Caco-2 (cell line): ENCODE data around the gene NCF2. TPM values are rescaled to one million over a fixed set of nuclear protein-coding genes. Genes with fewer than 3 reads are reported as not detected.
A peak's percentile ranks its signal among the peaks of the same experiment; 100 is the strongest.

Experiments
- BruUV-seq: library from RNA; stranded (reverse); fragments of 400-500 nt; replicated peaks from 2 replicates; lab custom pipeline; 2021; lab: Mats Ljungman, UMichigan
- CTCF ChIA-PET: fragments of 300-600 bp; sonication (Branson Sonifier 250); formaldehyde crosslinking; loops from one replicate; lab custom pipeline; 2022; ENCODE audit warnings: antibody characterized with exemption; lab: Charles Lee
- POLR2A ChIA-PET: fragments of 300-600 bp; sonication (Branson Sonifier 250); formaldehyde crosslinking; loops from one replicate; lab custom pipeline; 2022; ENCODE audit warnings: antibody characterized with exemption; lab: Charles Lee
- DNase-seq, 2 experiments: peaks; one replicate each; pipeline versions ENCODE4 v3.0.0 to v3.0.0-alpha.2; 2020 to 2022
- H3K27me3 ChIP-seq: replicated peaks from 2 replicates; pipeline ENCODE4 v1.6.0; 2011; ENCODE audit warnings: low read length; ENCODE audit not compliant: control insufficient read depth, insufficient read depth
- H3K36me3 ChIP-seq: 2 replicates; pipeline ENCODE4 v1.5.1; 2011; ENCODE audit warnings: low read length; ENCODE audit not compliant: control insufficient read depth, insufficient read depth
- H3K4me1 ChIP-seq: fragments of 250-450 bp; sonication (Bioruptor Pico); 2 replicates; pipeline ENCODE4 v1.5.1; 2020; ENCODE audit warnings: mild to moderate bottlenecking
- H3K4me3 ChIP-seq: 2 replicates; pipeline ENCODE4 v1.5.1; 2011; ENCODE audit warnings: low read depth, mild to moderate bottlenecking, control low read depth, low read length
- H3K9me3 ChIP-seq: fragments of 250-450 bp; sonication (Bioruptor Pico); 2 replicates; pipeline ENCODE4 v1.5.1; 2020; ENCODE audit warnings: mild to moderate bottlenecking, moderate library complexity
- H3K27ac Mint-ChIP-seq: one replicate; pipeline ENCODE4 v1.8.0; 2022; ENCODE audit warnings: mixed read lengths; ENCODE audit not compliant: unreplicated experiment
- H3K27me3 Mint-ChIP-seq: one replicate; pipeline ENCODE4 v1.8.0; 2022; ENCODE audit warnings: mixed read lengths; ENCODE audit not compliant: insufficient read depth, unreplicated experiment
- H3K36me3 Mint-ChIP-seq: one replicate; pipeline ENCODE4 v1.8.0; 2022; ENCODE audit warnings: mild to moderate bottlenecking, mixed read lengths; ENCODE audit not compliant: insufficient read depth, unreplicated experiment
- H3K4me1 Mint-ChIP-seq: one replicate; pipeline ENCODE4 v1.8.0; 2022; ENCODE audit warnings: low read depth, mixed read lengths; ENCODE audit not compliant: unreplicated experiment
- H3K4me3 Mint-ChIP-seq: one replicate; pipeline ENCODE4 v1.8.0; 2022; ENCODE audit warnings: mild to moderate bottlenecking, moderate library complexity, mixed read lengths; ENCODE audit not compliant: unreplicated experiment
- H3K9me3 Mint-ChIP-seq: one replicate; pipeline ENCODE4 v1.8.0; 2022; ENCODE audit warnings: mixed read lengths; ENCODE audit not compliant: unreplicated experiment
- CTCF ChIP-seq, 2 experiments: fragments of 200-600 bp in 1 of 2; IDR thresholded peaks; 1 replicate in 1 of 2; 2 replicates in 1 of 2; pipeline versions ENCODE4 v1.5.1 to v1.8.0; 2011 to 2022; ENCODE audit warnings: antibody characterized with exemption in 1 of 2, control low read depth in 1 of 2, inconsistent platforms in 1 of 2, low read depth in 1 of 2, low read length in 1 of 2, mild to moderate bottlenecking in 1 of 2, moderate library complexity in 1 of 2; ENCODE audit not compliant: insufficient read depth in 1 of 2, severe bottlenecking in 1 of 2, unreplicated experiment in 1 of 2
- intact Hi-C: fragments of 100-400 bp; cut with micrococcal nuclease; formaldehyde crosslinking; loops from one replicate; pipeline ENCODE4 v1.10.0; 2022; ENCODE audit not compliant: unreplicated experiment
- total RNA-seq: library from RNA; stranded (reverse); gene quantifications from 2 replicates; pipeline ENCODE4 v1.2.3, GENCODE V29; 2022

The NCF2 gene
- total RNA-seq, 1 experiment from 2014 or later, result not detected

GRCh38 chr1:183544598-183545297 lies 45.5 kb downstream of the NCF2 start:
- H3K36me3 ChIP-seq, result peaks cover 2% of the 10 kb centered on the region
- intact Hi-C loops, result no loop called here
- Mint-ChIP-seq H3K36me3 (peaks cover 75% of the 10 kb centered on the region), H3K27me3 (no peaks in the 10 kb centered on the region), H3K4me1 (peaks cover 13% of the 10 kb centered on the region), H3K9me3 (no peaks in the 10 kb centered on the region), H3K4me3 (no peak overlapping the region), H3K27ac (no peak overlapping the region)
- no peak overlapping the region for H3K4me3 ChIP-seq
- no peak for TF ChIP-seq CTCF (IDR thresholded peaks at IDR 0.05; ENCODE audit: insufficient read depth in 1 of 2, low read depth in 1 of 2, low read length in 1 of 2, severe bottlenecking in 1 of 2, unreplicated experiment in 1 of 2)
- BruUV-seq, result TSS peak; percentile 19
- CTCF ChIA-PET, result interaction anchor here (1.2 kb wide), 1 partner anchor 9 kb away, joined by 3 read pairs; no protein-coding TSS in a partner anchor
- H3K27me3 ChIP-seq, result no peaks in the 10 kb centered on the region
- no peak for DNase-seq
- POLR2A ChIA-PET, result no interaction called here
- H3K4me1 ChIP-seq, result peaks cover 6% of the 10 kb centered on the region; the same call in 1 of the 2 replicates
- H3K9me3 ChIP-seq, result no peaks in the 10 kb centered on the region

- Mint-ChIP-seq H3K36me3 (peaks cover 75% of the 10 kb centered on the region), H3K4me3 (no peak overlapping the region), H3K27me3 (no peaks in the 10 kb centered on the region), H3K9me3 (no peaks in the 10 kb centered on the region), H3K4me1 (peaks cover 13% of the 10 kb centered on the region), H3K27ac (no peak overlapping the region)
- no TSS peak for BruUV-seq
- POLR2A ChIA-PET, result no interaction called here
- Histone ChIP-seq H3K27me3 (no peaks in the 10 kb centered on the region), H3K4me1 (peaks cover 6% of the 10 kb centered on the region; the same call in 1 of the 2 replicates), H3K4me3 (no peak overlapping the region), H3K36me3 (peaks cover 1% of the 10 kb centered on the region; the same call in 1 of the 2 replicates), H3K9me3 (no peaks in the 10 kb centered on the region)
- CTCF ChIA-PET, result no interaction called here
- peak; percentile 57 to 80 for TF ChIP-seq CTCF (IDR thresholded peaks at IDR 0.05; ENCODE audit: insufficient read depth in 1 of 2, low read depth in 1 of 2, low read length in 1 of 2, severe bottlenecking in 1 of 2, unreplicated experiment in 1 of 2)
- peak in 1 of 2 experiments; percentile 62 for DNase-seq
- intact Hi-C loops, result loop anchor here (1.0 kb wide), 3 partner anchors 73 to 262 kb away; no protein-coding TSS in a partner anchor
Measured at GRCh38 chr1:183543619-183544204, 46.5 kb downstream of the NCF2 start.

- peaks cover 72% of the 10 kb centered on the region for H3K36me3 Mint-ChIP-seq
- no peak for DNase-seq
- no peak for TF ChIP-seq CTCF (IDR thresholded peaks at IDR 0.05; ENCODE audit: insufficient read depth in 1 of 2, low read depth in 1 of 2, low read length in 1 of 2, severe bottlenecking in 1 of 2, unreplicated experiment in 1 of 2)
- H3K9me3 Mint-ChIP-seq, result no peaks in the 10 kb centered on the region
- intact Hi-C loops, result no loop called here
- Histone ChIP-seq H3K36me3 (no peaks in the 10 kb centered on the region; the same call in 1 of the 2 replicates), H3K4me3 (no peak overlapping the region), H3K27me3 (no peaks in the 10 kb centered on the region), H3K9me3 (no peaks in the 10 kb centered on the region), H3K4me1 (no peaks in the 10 kb centered on the region)
- no TSS peak for BruUV-seq
- no peak overlapping the region for H3K27ac Mint-ChIP-seq
- CTCF ChIA-PET, result no interaction called here
- no peaks in the 10 kb centered on the region for H3K27me3 Mint-ChIP-seq
- H3K4me1 Mint-ChIP-seq, result no peaks in the 10 kb centered on the region
- POLR2A ChIA-PET, result no interaction called here
- H3K4me3 Mint-ChIP-seq, result no peak overlapping the region
Measured at GRCh38 chr1:183537405-183537804, 52.9 kb downstream of the NCF2 start.
